Parathyroid adenoma (tissue), 2 donors: ENCODE results near the gene COA6.
"Not testable (repeated sequence)": the region's sequence is repeated elsewhere in the genome, so short reads cannot be mapped to it uniquely, and the experiment has no call there.

Experiments used
- H2AFZ ChIP-seq: fragments of 300-600 bp; sonication (generic); one replicate; pipeline ENCODE4 v1.7.0; 2017; ENCODE audit warnings: antibody characterized with exemption, mild to moderate bottlenecking
- H3K27ac ChIP-seq: fragments of 300-600 bp; sonication (generic); one replicate; pipeline ENCODE4 v1.7.0; 2017
- H3K27me3 ChIP-seq: fragments of 300-600 bp; sonication (generic); one replicate; pipeline ENCODE4 v1.7.0; 2017; ENCODE audit warnings: low read length; ENCODE audit not compliant: control insufficient read depth, insufficient read depth
- H3K36me3 ChIP-seq: fragments of 300-600 bp; sonication (generic); one replicate; pipeline ENCODE4 v1.7.0; 2017; ENCODE audit warnings: low read length; ENCODE audit not compliant: control insufficient read depth, insufficient read depth
- H3K4me1 ChIP-seq: fragments of 300-600 bp; sonication (generic); one replicate; pipeline ENCODE4 v1.7.0; 2017; ENCODE audit warnings: control low read depth
- H3K4me2 ChIP-seq: fragments of 300-600 bp; sonication (generic); one replicate; pipeline ENCODE4 v1.7.0; 2017; ENCODE audit warnings: low read length
- H3K4me3 ChIP-seq: fragments of 300-600 bp; sonication (generic); one replicate; pipeline ENCODE4 v1.7.0; 2017; ENCODE audit warnings: low read depth, low read length
- H3K79me2 ChIP-seq: fragments of 300-600 bp; sonication (generic); one replicate; pipeline ENCODE4 v1.7.0; 2017; ENCODE audit warnings: control low read depth
- H3K9ac ChIP-seq: fragments of 300-600 bp; sonication (generic); one replicate; pipeline ENCODE4 v1.7.0; 2017; ENCODE audit warnings: mild to moderate bottlenecking
- H3K9me3 ChIP-seq: fragments of 300-600 bp; sonication (generic); one replicate; pipeline ENCODE4 v1.7.0; 2017; ENCODE audit warnings: low read length; ENCODE audit not compliant: control insufficient read depth
- TF ChIP-seq, protein P1 (sequence below): fragments of 300-600 bp; sonication (generic); IDR thresholded peaks from one replicate; pipeline ENCODE4 v1.7.0; 2017; ENCODE audit warnings: antibody characterized with exemption, mild to moderate bottlenecking
- donor health status: primary hyperparathyroidism.

Gene COA6

DNA sequence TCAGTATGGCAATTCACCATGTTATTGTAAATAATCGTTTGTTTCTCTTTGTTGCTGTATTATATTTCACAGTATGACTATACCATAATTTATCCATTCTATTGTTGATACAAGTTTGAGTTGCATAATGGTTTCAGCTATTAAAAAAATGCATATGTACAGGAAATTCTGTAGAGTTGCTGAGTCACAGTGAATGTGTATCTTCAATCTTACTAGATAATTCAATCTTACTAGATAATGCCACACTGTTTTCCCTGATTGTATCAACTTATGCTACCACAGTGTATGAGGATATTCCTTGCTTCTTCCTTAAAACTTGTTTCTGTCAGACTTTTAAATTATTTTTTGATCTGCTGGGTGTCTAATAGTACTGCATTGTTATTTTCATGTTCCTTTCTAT lies 3.5 kb upstream of the COA6 start:
- no peaks in the 10 kb centered on the region for H3K27me3 ChIP-seq
- H3K4me3 ChIP-seq, result no peak overlapping the region
- peaks cover 4% of the 10 kb centered on the region for H3K79me2 ChIP-seq
- H3K9ac ChIP-seq, result no peak overlapping the region
- no peaks in the 10 kb centered on the region for H3K36me3 ChIP-seq
- TF ChIP-seq, protein P1, sequence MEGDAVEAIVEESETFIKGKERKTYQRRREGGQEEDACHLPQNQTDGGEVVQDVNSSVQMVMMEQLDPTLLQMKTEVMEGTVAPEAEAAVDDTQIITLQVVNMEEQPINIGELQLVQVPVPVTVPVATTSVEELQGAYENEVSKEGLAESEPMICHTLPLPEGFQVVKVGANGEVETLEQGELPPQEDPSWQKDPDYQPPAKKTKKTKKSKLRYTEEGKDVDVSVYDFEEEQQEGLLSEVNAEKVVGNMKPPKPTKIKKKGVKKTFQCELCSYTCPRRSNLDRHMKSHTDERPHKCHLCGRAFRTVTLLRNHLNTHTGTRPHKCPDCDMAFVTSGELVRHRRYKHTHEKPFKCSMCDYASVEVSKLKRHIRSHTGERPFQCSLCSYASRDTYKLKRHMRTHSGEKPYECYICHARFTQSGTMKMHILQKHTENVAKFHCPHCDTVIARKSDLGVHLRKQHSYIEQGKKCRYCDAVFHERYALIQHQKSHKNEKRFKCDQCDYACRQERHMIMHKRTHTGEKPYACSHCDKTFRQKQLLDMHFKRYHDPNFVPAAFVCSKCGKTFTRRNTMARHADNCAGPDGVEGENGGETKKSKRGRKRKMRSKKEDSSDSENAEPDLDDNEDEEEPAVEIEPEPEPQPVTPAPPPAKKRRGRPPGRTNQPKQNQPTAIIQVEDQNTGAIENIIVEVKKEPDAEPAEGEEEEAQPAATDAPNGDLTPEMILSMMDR, result no peak
- peaks cover 2% of the 10 kb centered on the region for H3K4me1 ChIP-seq
- no peak overlapping the region for H3K4me2 ChIP-seq
- H3K27ac ChIP-seq, result no peak overlapping the region
- no peak overlapping the region for H2AFZ ChIP-seq
- no peaks in the 10 kb centered on the region for H3K9me3 ChIP-seq

GRCh38 chr1:234371414-234371813 lies 1.8 kb upstream of the COA6 start:
- Histone ChIP-seq H3K27ac (no peak overlapping the region), H3K9ac (no peak overlapping the region), H3K36me3 (no peaks in the 10 kb centered on the region), H3K27me3 (no peaks in the 10 kb centered on the region), H3K9me3 (no peaks in the 10 kb centered on the region), H3K4me1 (peaks cover 2% of the 10 kb centered on the region), H3K4me2 (no peak overlapping the region), H2AFZ (no peak overlapping the region), H3K4me3 (no peak overlapping the region), H3K79me2 (peaks cover 4% of the 10 kb centered on the region)
- TF ChIP-seq, protein P1, result no peak

DNA sequence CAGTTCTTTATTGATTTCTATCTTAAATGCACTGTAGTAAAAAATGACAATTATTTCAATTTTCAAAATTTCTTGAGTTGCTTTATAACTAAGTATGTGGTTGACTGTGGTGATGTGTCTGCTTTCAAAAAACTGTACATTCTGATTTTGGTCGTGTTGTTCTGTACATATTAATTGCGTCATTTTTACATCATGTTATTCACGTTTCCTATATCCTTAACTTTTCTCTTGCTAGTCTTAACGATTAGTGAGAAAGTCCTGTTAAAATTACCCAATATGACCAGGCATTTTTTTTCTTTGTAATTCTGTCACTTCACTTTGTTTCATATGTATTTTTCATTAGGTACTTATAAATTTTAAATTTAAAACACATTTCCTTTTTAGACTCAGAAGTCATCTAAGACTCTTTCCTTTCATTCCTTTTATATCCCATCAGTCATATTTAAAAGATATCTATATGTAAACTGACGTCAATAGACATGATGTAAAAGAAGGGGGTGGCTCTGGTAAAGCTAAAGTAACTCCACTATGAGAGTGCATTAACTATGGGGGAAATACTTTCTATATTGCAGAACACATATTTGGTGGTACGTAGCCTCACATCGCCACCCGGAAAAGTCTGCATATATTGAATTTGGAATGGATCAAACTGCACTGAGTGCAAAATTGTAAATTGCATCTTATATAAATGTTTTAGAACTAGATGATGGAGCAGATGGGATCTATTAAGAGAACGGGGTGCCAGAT lies 1.1 kb upstream of the COA6 start:
- no peaks in the 10 kb centered on the region for H3K27me3 ChIP-seq
- H2AFZ ChIP-seq, result peak overlapping the region; percentile 92
- H3K4me3 ChIP-seq, result peak overlapping the region; percentile 100
- no peaks in the 10 kb centered on the region for H3K9me3 ChIP-seq
- TF ChIP-seq, protein P1, result no peak
- H3K36me3 ChIP-seq, result no peaks in the 10 kb centered on the region
- H3K4me1 ChIP-seq, result peaks cover 2% of the 10 kb centered on the region
- H3K4me2 ChIP-seq, result peak overlapping the region; percentile 93
- H3K79me2 ChIP-seq, result peaks cover 4% of the 10 kb centered on the region
- no peak overlapping the region for H3K27ac ChIP-seq
- no peak overlapping the region for H3K9ac ChIP-seq

- peak overlapping the region; percentile 92 for H2AFZ ChIP-seq
- peaks cover 4% of the 10 kb centered on the region for H3K79me2 ChIP-seq
- peak overlapping the region; percentile 95 for H3K27ac ChIP-seq
- H3K4me1 ChIP-seq, result peaks cover 2% of the 10 kb centered on the region
- no peaks in the 10 kb centered on the region for H3K9me3 ChIP-seq
- peak overlapping the region; percentile 100 for H3K4me3 ChIP-seq
- no peak overlapping the region for H3K9ac ChIP-seq
- no peaks in the 10 kb centered on the region for H3K36me3 ChIP-seq
- H3K4me2 ChIP-seq, result peak overlapping the region; percentile 93
- no peaks in the 10 kb centered on the region for H3K27me3 ChIP-seq
- TF ChIP-seq, protein P1, result no peak
Observed at GRCh38 chr1:234373959-234374254, 651 bp downstream of the COA6 start.

- H3K79me2 ChIP-seq, result peaks cover 4% of the 10 kb centered on the region
- no peaks in the 10 kb centered on the region for H3K27me3 ChIP-seq
- no peak overlapping the region for H2AFZ ChIP-seq
- no peaks in the 10 kb centered on the region for H3K9me3 ChIP-seq
- H3K36me3 ChIP-seq, result no peaks in the 10 kb centered on the region
- H3K9ac ChIP-seq, result no peak overlapping the region
- TF ChIP-seq, protein P1, result no peak
- no peak overlapping the region for H3K27ac ChIP-seq
- H3K4me1 ChIP-seq, result peaks cover 2% of the 10 kb centered on the region
- no peak overlapping the region for H3K4me2 ChIP-seq
- H3K4me3 ChIP-seq, result no peak overlapping the region
Observed at GRCh38 chr1:234375672-234376071, 2.4 kb downstream of the COA6 start.

DNA sequence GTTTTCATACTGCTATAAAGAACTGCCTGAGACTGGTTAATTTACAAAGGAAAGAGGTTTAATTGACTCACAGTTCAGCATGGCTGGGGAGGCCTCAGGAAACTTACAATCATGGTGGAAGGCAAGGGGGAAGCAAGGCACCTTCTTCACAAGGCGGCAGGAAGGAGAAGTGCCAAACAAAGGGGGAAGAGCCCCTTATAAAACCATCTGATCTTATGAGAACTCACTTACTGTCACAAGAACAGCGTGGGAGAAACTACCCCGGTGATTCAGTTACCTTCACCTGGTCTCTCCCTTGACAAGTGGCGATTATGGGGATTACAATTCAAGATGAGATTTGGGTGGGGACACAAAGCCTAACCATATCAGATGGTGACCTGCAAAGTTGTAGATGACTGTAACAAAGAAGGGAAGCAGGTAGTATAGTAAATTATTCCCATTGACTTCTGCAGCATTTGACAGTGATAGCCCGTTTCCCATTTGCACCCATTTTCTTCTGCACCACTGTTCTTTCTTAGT lies 6.4 kb downstream of the COA6 start:
- H3K4me2 ChIP-seq, H3K9ac ChIP-seq, H2AFZ ChIP-seq, H3K27ac ChIP-seq, H3K36me3 ChIP-seq, H3K4me1 ChIP-seq, H3K27me3 ChIP-seq, H3K9me3 ChIP-seq, H3K79me2 ChIP-seq, H3K4me3 ChIP-seq: not testable (repeated sequence)
